GM18505 (cell line): ENCODE measurements around the gene MYF6.

Experiments
- ATAC-seq: cut with Tn5 transposase; IDR thresholded peaks from one replicate; pipeline ENCODE4 v1.9.1; 2021; ENCODE audit not compliant: unreplicated experiment
- POLR2A ChIP-seq: IDR thresholded peaks from 4 replicates; pipeline ENCODE4 v1.6.1; 2011; ENCODE audit warnings: borderline replicate concordance; ENCODE audit not compliant: insufficient read depth, insufficient read length; ENCODE audit errors: extremely low read depth

MYF6 gene

GRCh38 chr12:80698256-80698655 lies 9.2 kb upstream of the MYF6 start:
- ATAC-seq = no peak
- TF ChIP-seq POLR2A = no peak

GRCh38 chr12:80698847-80699542 lies 8.4 kb upstream of the MYF6 start:
- TF ChIP-seq POLR2A = no peak
- no peak for ATAC-seq

GRCh38 chr12:80700327-80700726 lies 7.1 kb upstream of the MYF6 start:
- no peak for ATAC-seq

GRCh38 chr12:80701388-80701787 lies 6.0 kb upstream of the MYF6 start:
- no peak for TF ChIP-seq POLR2A
- no peak for ATAC-seq

More at GRCh38 chr12:80700327-80700726, 7.1 kb upstream of the MYF6 start:
- no peak for TF ChIP-seq POLR2A

- ATAC-seq = peak; percentile 71
- TF ChIP-seq POLR2A = no peak
These were observed 4.3 kb upstream of the MYF6 start for GRCh38 chr12:80702889-80703805.

- ATAC-seq = no peak
- TF ChIP-seq POLR2A = no peak
These were observed 3.0 kb upstream of the MYF6 start for GRCh38 chr12:80704420-80704819.

- no peak for ATAC-seq
- TF ChIP-seq POLR2A = no peak
These were observed 410 bp downstream of the MYF6 start for GRCh38 chr12:80707830-80708258.

- no peak for TF ChIP-seq POLR2A
- no peak for ATAC-seq
These were observed 983 bp downstream of the MYF6 start for GRCh38 chr12:80708259-80708974.

- ATAC-seq = no peak
- no peak for TF ChIP-seq POLR2A
These were observed 1.5 kb downstream of the MYF6 start for GRCh38 chr12:80708975-80709328.

- no peak for TF ChIP-seq POLR2A
- ATAC-seq = peak; percentile 55
These were observed 2.6 kb downstream of the MYF6 start for GRCh38 chr12:80709811-80710726.

GRCh38 chr12:80710727-80711449 lies 3.5 kb downstream of the MYF6 start:
- TF ChIP-seq POLR2A = no peak
- peak; percentile 32 for ATAC-seq

- TF ChIP-seq POLR2A = no peak
- ATAC-seq = no peak
These were observed 4.4 kb downstream of the MYF6 start for GRCh38 chr12:80711866-80712265.
